HG03457 (cell line): ENCODE measurements around the gene NR2E3.

Source experiments
- ATAC-seq: cut with Tn5 transposase; IDR thresholded peaks from one replicate; pipeline ENCODE4 v1.9.1; 2021; ENCODE audit warnings: moderate number of reproducible peaks; ENCODE audit not compliant: unreplicated experiment

Gene NR2E3

GRCh38 chr15:71790081-71790480 lies 20.3 kb upstream of the NR2E3 start:
- no peak for ATAC-seq

DNA sequence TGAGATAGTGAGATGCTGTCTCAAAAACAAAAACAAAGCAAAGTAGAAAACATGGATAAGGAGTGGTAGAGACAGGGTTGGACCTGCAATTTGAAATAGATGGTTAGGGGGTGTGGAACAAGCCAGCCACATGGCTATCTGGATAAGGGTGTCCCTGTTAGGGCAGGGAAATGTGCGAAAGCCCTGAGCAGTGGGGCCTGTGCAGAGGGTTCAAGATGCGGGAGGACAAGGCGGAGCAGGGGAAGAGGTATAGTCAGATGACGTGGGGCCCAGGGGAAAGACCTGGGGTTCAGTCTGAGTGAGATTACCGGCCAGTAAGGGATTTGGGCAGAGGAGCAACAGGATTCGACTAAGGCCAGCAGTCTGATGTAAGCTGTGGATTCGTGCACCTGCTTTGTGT lies 18.4 kb upstream of the NR2E3 start:
- no peak for ATAC-seq

DNA sequence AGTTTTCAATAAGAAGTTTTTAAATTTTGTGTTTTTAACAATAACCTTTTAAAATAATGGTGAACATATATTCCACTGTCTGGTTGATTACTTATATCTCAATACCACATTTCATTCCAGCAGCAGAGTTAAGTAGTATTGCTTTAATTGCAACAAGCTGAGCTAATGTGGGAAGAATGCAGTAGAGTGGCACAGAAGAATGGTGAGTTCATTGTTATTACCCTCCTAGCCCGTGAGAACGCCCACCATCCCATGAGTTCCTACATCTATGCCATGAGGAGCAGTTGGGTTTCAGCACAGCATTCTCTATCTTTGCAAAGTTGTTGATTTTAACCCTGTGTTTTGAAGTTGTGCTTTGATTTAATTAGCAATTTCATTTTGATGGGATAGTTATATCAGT lies 17.8 kb upstream of the NR2E3 start:
- no peak for ATAC-seq

GRCh38 chr15:71798641-71799040 lies 11.7 kb upstream of the NR2E3 start:
- no peak for ATAC-seq

GRCh38 chr15:71800190-71800589 lies 10.2 kb upstream of the NR2E3 start:
- ATAC-seq: no peak

- no peak for ATAC-seq
Measured at GRCh38 chr15:71800835-71801745, 9.3 kb upstream of the NR2E3 start.

DNA sequence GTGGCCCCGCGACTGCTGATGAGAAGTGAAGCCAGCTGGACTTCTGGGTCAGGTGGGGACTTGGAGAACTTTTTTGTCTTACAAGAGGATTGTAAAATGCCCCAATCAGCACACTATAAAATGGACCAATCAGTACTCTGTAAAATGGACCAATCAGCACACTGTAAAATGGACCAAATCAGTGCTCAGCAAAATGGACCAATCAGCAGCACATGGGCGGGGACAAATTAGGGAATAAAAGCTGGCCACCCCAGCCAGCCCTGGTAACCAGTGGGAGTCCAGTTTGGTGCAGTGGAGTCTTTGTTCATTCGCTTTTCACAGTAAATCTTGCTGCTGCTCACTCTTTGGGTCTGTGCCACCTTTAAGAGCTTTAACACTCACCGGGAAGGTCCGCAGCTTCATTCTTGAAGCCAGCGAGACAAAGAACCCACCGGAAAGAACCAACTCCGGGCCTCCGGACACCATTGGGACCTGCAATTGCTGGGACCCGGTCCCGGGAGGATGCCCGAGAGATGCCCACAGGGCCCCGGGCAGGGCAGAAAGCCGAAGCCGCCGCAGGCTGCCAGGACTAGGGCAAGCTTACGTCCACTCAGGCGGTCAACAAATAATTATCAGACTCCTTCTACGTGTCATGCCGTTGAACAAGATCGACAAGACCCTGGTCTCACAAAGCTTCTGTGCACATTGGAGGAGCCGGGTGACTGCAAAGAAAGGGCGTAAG lies 8.3 kb upstream of the NR2E3 start:
- ATAC-seq: no peak

DNA sequence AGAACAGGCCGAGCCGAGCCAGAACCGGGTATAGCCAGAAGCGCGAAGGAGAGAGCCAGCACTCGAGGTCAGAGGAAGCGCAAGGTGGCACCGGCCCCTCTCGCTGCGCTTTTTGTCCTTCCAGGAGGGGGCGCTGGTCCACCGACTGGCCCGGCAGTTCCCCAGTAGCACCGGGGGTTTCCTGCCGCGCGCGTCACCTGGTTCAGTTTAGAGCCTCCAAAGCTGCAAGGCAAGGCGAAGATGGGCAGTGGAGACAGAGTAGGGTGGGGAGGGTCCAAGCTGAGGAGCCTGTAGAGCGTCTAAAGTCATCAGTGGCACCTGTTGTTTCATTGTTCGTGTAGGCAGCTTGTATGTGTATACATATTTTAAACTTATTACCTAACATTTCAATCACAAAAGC lies 7.6 kb upstream of the NR2E3 start:
- ATAC-seq: no peak

- ATAC-seq: no peak
Measured at GRCh38 chr15:71804226-71804625, 6.1 kb upstream of the NR2E3 start.

GRCh38 chr15:71804695-71805470 lies 5.5 kb upstream of the NR2E3 start:
- ATAC-seq: no peak

- ATAC-seq: no peak
Measured at GRCh38 chr15:71806452-71806931, 3.9 kb upstream of the NR2E3 start.

GRCh38 chr15:71807125-71807629 lies 3.2 kb upstream of the NR2E3 start:
- no peak for ATAC-seq

GRCh38 chr15:71807691-71808091 lies 2.7 kb upstream of the NR2E3 start:
- ATAC-seq: no peak

DNA sequence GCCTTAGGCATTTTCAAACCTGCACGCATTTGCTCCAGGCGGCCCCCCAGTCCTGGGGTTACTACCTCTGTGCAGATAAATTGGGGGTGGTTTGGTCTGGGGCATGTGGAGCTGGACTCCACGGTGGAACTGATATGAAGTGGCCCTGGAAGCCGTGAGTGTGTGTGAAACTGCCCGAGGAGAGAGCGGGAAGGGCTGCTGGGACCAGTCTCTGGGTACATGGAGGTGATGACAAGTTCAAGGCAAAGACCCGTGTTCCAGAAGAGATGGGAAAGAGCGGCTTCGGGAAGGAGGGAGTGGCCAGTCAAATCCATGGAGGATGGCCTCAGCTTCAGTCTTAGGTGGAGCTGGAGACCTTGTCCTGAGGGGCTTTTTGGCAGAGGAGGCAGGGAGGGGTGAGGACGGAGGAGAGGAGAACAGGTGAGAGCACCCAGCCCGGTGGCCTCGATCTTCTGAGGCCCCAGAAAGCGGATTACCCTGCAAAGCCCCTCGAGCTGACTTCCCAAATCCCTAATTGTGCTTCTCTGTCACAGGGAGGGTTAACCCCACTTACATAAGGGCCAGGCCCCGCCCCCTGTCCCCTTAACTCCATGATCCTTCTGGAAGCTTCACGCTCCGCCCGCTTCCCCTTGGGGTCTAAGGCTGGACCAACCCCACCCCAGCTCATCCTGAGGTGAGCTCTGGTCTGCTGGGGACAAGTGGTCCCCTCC lies 1.9 kb upstream of the NR2E3 start:
- no peak for ATAC-seq

DNA sequence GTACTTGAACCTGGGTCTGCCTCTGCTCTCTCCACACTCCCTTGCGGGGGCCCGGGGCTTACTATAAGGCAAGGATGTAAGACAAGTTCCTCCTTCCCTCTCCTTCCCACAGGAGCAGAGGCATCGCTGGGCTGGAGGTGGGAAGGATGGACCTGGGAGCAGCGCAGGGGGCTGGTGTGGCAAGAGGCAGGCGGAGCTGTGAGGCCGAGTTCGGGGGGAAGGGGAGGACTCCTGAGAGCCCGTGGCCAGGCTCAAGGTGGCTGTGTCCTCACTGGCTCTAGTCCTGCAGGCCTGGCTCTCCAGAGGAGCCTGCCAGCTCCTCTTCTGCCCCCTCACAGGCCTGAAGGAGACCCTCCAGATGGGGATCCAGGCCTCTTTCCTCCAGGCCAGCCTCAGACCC lies 1.0 kb upstream of the NR2E3 start:
- ATAC-seq: no peak

DNA sequence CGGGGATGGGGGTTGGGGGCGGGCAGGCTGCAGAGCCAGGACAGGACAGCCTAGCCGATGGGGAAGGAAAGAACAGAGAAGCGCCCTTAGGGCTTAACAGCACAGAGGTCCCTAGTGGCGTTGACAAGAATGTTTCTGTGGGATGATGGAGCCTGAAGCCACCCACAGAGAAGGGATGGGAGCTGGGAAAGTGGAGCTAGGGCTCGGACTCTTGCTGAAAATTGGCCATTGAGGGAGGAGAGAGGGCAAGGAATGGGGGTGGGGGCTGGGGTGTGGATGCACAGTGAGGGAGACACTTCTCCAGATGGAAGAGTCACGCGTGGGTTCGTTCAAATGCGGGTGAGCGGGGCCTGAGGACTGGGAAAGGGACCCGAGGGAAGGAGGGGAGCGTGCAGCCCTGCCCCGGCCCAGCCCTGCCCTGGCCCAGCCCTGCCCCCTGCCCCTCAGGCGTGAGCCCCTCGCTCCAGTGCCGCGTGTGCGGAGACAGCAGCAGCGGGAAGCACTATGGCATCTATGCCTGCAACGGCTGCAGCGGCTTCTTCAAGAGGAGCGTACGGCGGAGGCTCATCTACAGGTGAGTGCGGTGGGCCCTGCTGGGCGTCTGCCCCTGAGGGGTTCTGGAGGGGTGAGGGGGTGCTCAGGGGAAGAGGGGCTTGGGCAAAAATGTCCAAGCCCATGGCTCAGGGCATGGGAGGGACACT lies 832 bp downstream of the NR2E3 start:
- no peak for ATAC-seq

- ATAC-seq: no peak
Measured at GRCh38 chr15:71811752-71812735, 1.7 kb downstream of the NR2E3 start.

DNA sequence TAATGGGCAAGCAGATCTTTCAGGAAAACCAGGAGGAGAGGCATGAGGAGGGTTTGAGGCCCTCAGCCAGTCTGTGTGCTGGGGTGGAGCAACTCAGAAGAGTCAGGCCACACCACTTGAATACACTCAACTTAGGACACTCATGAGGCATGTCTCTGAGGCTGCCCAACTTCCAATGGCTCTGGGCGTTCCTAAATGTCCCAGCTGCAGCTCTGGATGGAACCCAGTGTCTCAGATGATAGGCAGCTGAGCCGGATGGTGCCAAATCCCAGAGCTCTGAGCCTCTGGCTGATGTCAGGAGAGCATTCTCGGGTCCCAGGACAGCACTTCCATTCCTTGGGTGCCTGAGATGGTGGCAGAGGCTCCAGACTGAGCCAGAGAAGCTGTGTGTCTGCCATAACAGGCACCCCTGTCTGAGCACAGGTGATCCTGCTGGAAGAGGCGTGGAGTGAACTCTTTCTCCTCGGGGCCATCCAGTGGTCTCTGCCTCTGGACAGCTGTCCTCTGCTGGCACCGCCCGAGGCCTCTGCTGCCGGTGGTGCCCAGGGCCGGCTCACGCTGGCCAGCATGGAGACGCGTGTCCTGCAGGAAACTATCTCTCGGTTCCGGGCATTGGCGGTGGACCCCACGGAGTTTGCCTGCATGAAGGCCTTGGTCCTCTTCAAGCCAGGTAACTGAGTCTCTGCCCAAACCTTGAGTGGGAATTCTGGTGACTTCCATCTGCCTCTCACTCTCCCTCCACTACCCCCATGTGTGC lies 2.8 kb downstream of the NR2E3 start:
- no peak for ATAC-seq
